ENCODE data around the gene APOL3.

GRCh38 chr22:36107436-36107835, 53.1 kb downstream of the APOL3 start:
- no peak for TF ChIP-seq CTCF (IDR thresholded peaks at IDR 0.05)
- no peak for TF ChIP-seq POLR2A (IDR thresholded peaks at IDR 0.05)
